Effector memory CD4-positive, alpha-beta T cell (primary cell): ENCODE measurements around the gene DCLK3.

Experiments used
- DNase-seq, 3 donors: peaks; one replicate each; pipeline ENCODE4 v3.0.0-alpha.2; 2020
- H3K27ac ChIP-seq: 2 replicates; pipeline ENCODE4 v1.7.0; 2013; ENCODE audit warnings: mild to moderate bottlenecking, low read length, moderate library complexity; ENCODE audit not compliant: insufficient read depth, poor library complexity, severe bottlenecking
- H3K27me3 ChIP-seq: replicated peaks from 2 replicates; pipeline ENCODE4 v1.7.0; 2013; ENCODE audit warnings: mild to moderate bottlenecking, low read length; ENCODE audit not compliant: insufficient read depth, control insufficient read depth, poor library complexity, severe bottlenecking
- H3K36me3 ChIP-seq: 2 replicates; pipeline ENCODE4 v1.7.0; 2013; ENCODE audit warnings: mild to moderate bottlenecking, low read length, moderate library complexity; ENCODE audit not compliant: control insufficient read depth, insufficient read depth
- H3K4me1 ChIP-seq: 2 replicates; pipeline ENCODE4 v1.7.0; 2013; ENCODE audit warnings: low read length, mild to moderate bottlenecking; ENCODE audit not compliant: control insufficient read depth, insufficient read depth, poor library complexity, severe bottlenecking
- H3K4me3 ChIP-seq: 2 replicates; pipeline ENCODE4 v1.7.0; 2013; ENCODE audit warnings: low read length, low read depth, mild to moderate bottlenecking; ENCODE audit not compliant: insufficient read depth, poor library complexity, severe bottlenecking
- H3K9me3 ChIP-seq: 2 replicates; pipeline ENCODE4 v1.7.0; 2013; ENCODE audit warnings: mild to moderate bottlenecking, low read length, moderate library complexity; ENCODE audit not compliant: control insufficient read depth

DCLK3 gene

DNA sequence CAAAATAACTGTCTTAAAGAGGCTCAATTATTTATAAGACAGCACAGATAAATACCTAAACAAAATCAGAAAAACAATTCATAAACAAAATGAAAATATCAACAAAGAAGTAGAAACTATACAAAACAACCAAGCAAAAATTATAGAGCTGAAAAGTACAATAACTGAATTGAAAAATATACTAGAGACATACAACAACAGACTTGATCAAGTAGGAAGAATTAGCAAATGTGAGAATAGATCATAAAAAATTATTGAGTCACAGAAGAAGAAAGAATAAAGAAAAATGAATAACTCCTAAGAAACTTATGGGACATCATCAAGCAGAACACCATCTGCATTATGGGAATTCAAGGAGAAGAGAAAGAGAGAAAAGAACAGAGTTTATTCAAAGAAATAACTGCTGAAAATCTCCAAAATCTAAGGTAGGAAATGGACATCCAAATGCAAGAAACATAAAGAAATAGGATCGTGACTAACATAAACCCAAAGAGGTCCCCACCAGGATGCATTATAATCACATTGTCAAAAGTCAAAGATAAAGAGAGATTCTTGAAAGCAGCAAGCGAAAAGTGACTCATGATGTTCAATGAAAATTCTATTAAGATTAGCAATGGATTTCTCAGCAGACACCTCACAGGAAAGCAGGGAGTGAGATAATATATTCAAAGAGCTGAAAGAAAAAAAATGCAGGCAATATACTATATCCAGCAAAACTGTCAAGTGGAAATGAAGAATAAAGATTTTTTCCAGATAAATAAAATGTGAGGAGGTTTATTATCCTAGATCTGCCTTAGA, 85.9 kb downstream of the DCLK3 start:
- H3K9me3 ChIP-seq: peaks cover 7% of the 10 kb centered on the region
- H3K36me3 ChIP-seq: no peaks in the 10 kb centered on the region
- H3K4me3 ChIP-seq: no peak overlapping the region
- H3K27me3 ChIP-seq: no peaks in the 10 kb centered on the region
- no peak overlapping the region for H3K27ac ChIP-seq
- H3K4me1 ChIP-seq: no peaks in the 10 kb centered on the region
- no peak for DNase-seq

DNA sequence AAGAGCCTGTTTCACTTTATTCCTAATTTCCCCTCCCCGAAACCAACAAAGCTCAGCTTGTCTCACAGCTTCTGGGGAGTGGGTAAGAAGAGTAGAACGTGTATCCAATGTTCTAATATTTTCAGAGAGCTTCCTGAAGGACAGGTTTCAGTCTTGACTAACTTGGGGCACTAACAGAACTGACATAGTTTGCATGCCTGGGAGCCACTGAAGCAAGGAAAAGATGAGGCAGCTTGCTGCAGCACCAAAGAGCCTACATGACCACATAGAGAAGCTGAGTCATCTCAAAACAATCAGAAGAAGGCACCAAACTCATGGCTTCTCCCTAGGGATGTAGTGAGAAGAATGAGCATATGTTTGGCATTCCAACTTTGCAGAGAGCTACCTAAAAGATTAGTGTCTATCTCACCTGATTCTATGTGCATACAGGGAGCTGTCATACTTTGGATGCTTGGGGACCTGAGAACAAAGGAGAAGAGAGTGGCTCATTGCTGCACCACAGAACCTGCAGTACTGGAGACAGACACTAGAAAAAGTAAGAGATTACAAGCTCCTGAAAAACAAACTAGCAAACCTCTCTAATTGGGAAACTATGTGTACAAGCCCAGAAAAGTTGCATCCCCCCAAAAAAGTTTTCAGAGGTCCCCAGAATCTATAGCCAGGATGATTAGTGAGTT, 86.9 kb downstream of the DCLK3 start:
- H3K4me1 ChIP-seq: no peaks in the 10 kb centered on the region
- H3K27ac ChIP-seq: no peak overlapping the region
- no peaks in the 10 kb centered on the region for H3K27me3 ChIP-seq
- H3K4me3 ChIP-seq: no peak overlapping the region
- no peaks in the 10 kb centered on the region for H3K36me3 ChIP-seq
- DNase-seq: no peak
- peaks cover 7% of the 10 kb centered on the region for H3K9me3 ChIP-seq

DNA sequence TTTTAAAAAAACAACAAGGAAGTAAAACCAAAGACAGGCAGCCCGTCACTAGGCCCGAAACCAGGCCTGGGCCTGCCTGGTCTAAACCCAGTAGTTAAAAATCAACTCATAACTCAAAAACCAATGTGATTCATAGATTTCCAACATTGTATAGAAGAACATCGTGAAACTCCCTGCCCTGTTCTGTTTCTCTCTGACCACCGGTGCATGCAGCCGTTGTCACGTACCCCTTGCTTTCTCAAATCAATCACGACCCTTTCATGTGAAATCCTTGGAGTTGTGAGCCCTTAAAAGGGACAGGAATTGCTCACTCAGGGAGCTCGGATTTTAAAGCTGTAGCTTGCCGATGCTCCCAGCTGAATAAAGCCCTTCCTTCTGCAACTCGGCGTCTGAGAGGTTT, 89.5 kb downstream of the DCLK3 start:
- no peak overlapping the region for H3K4me3 ChIP-seq
- no peak for DNase-seq
- no peak overlapping the region for H3K27ac ChIP-seq
- peaks cover 7% of the 10 kb centered on the region for H3K9me3 ChIP-seq
- H3K27me3 ChIP-seq: no peaks in the 10 kb centered on the region
- no peaks in the 10 kb centered on the region for H3K4me1 ChIP-seq
- H3K36me3 ChIP-seq: no peaks in the 10 kb centered on the region

DNA sequence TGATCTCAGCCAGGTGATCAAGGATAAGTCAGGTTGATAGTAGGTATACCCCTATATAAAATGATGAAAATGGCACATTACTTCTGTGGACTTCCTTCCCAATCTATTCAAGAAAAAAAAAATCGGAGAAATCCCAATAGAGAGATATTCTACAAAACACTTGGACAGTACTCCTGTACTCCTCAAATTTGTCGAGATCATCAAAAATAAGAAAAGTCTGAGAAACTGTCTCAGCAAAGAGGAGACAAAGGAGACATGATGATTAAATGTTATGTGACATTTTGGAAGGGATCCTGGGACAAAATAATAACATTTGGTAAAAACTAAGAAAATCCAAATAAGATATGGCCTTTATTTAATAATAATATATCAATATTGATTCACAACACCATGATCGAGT, 94.6 kb downstream of the DCLK3 start:
- no peaks in the 10 kb centered on the region for H3K36me3 ChIP-seq
- no peak overlapping the region for H3K27ac ChIP-seq
- H3K4me1 ChIP-seq: no peaks in the 10 kb centered on the region
- H3K4me3 ChIP-seq: no peak overlapping the region
- H3K27me3 ChIP-seq: no peaks in the 10 kb centered on the region
- H3K9me3 ChIP-seq: no peaks in the 10 kb centered on the region
- no peak for DNase-seq

DNA sequence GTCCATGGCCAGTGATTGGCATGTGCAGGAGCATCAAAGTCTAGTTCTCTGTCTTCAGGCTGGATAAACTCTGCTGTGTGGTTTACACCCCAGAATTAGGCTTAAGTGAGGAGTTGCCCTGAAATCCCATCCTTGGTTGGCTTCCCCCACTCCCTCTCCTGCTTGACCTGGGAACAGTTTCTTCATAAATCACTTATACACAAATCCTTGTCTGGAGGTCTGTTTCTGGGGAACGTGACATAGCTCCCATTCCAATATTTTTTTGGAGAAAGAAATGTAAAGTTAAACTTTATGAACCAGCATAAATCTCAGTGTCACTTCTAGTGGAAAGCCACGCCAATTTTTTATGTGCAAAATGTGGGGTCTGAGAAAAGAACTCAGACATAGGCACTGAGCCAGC, 98.2 kb downstream of the DCLK3 start:
- Histone ChIP-seq H3K27ac (no peak overlapping the region), H3K4me3 (no peak overlapping the region), H3K9me3 (no peaks in the 10 kb centered on the region), H3K27me3 (peaks cover 2% of the 10 kb centered on the region), H3K4me1 (no peaks in the 10 kb centered on the region), H3K36me3 (no peaks in the 10 kb centered on the region)
- DNase-seq: no peak

DNA sequence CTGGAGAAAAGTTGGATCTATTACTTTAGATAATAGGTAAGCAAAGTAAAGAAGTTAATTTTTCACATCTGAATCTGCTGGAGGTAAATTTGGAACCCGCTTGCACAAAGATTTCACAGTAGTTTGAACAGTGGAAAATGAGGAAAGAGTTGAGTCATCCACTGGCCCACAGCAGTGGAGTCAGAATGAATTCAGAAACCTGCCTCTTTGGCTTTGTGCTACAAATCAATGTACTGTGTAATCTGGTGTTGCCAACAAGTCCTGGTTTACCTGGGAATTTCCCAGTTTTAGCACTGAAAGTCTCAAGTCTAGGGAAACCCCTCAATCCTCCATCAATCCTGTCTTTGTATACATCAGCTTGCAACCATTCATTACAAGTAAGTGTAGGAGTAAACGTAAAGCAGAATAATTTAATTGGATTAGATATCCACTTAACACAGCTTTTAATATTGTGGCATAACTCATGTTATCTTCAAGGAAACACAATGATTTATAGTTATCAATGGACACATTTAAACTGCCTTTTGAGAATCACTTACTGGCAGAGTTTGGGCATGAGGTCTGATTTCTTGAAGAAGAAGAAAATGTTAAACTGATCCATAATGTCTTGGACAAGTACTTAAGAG, 100.6 kb downstream of the DCLK3 start:
- no peaks in the 10 kb centered on the region for H3K36me3 ChIP-seq

DNA sequence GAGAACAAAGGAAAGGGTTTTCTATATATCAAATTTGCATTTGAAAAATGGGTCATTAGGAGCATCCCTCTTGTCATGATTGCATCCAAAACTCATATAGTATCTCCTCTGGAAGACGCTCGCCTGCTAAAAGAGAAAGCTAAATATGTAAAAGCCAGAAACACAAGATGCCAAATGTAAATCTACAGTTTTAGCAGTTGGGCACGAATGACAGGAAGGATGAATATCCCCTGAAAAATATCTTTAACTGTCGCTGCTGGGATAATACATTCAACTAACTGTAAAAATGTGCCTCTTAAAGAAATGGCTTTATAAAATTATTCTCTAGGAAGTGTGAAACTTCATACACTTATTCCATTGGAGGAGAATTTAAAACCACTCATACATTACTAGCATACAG, 101.7 kb downstream of the DCLK3 start:
- no peak for DNase-seq
- Histone ChIP-seq H3K4me3 (no peak overlapping the region), H3K27ac (no peak overlapping the region), H3K9me3 (no peaks in the 10 kb centered on the region), H3K4me1 (no peaks in the 10 kb centered on the region), H3K27me3 (peaks cover 5% of the 10 kb centered on the region), H3K36me3 (no peaks in the 10 kb centered on the region)

More for the DNA sequence above, 100.6 kb downstream of the DCLK3 start:
- DNase-seq: no peak
- no peaks in the 10 kb centered on the region for H3K9me3 ChIP-seq
- H3K27ac ChIP-seq: no peak overlapping the region
- H3K4me3 ChIP-seq: no peak overlapping the region
- no peaks in the 10 kb centered on the region for H3K4me1 ChIP-seq
- peaks cover 5% of the 10 kb centered on the region for H3K27me3 ChIP-seq
